Keratinocyte (primary cell): ENCODE results near the gene GMPR2.

Experiments
- CTCF ChIP-seq, 3 experiments: IDR thresholded peaks in 1 of 3; conservative IDR thresholded peaks in 1 of 3; optimal IDR thresholded peaks in 1 of 3; 2 replicates in 2 of 3; 3 replicates in 1 of 3; pipeline versions ENCODE3 to v1.5.1; 2011; ENCODE audit warnings: low read length in 3 of 3, mild to moderate bottlenecking in 3 of 3, moderate library complexity in 2 of 3, control low read depth in 1 of 3, inconsistent platforms in 1 of 3; ENCODE audit not compliant: insufficient read depth in 2 of 3; ENCODE audit errors: extremely low read depth in 1 of 3
- EZH2 ChIP-seq: IDR thresholded peaks from one replicate; pipeline ENCODE4 v1.6.1; 2012; ENCODE audit warnings: inconsistent platforms, mild to moderate bottlenecking, low read length, moderate library complexity

DNA sequence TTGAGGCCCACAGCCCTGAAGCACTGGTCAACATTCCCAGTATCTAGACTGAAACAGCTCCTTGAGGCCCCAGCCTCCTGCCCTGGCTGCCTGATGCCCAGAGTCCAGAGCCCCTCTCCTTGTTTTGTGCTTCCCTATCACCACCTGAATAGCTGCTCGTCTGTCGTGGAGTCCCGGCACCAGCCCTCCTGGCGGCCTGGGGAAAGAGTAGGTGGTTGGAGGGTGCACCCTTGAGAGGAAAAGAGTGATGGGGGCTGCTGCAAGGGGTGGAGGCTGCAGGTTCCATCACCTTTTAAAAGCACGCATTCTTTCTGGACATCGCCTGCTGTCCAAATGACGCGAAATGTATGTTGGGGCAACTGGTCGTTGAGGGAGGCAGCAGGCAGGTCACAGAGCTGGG is 35.5 kb downstream of the GMPR2 start:
- no peak for TF ChIP-seq CTCF (optimal IDR thresholded peaks at IDR 0.05 in 1 of 3, IDR thresholded peaks at IDR 0.05 in 1 of 3, conservative IDR thresholded peaks at IDR 0.05 in 1 of 3; ENCODE audit: extremely low read depth in 1 of 3, insufficient read depth in 2 of 3, low read length in 3 of 3)
- no peak for TF ChIP-seq EZH2
